AG09319 (cell line): ENCODE measurements around the gene TBC1D8.

Source experiments
- DNase-seq: peaks from one replicate; pipeline ENCODE4 v3.0.0-alpha.2; 2010; ENCODE audit warnings: low read depth; ENCODE audit errors: extremely low read depth
- CTCF ChIP-seq: IDR thresholded peaks from 2 replicates; pipeline ENCODE4 v1.5.1; 2011; ENCODE audit warnings: low read depth, mild to moderate bottlenecking, inconsistent platforms, low read length, moderate library complexity

TBC1D8 gene

GRCh38 chr2:100975521-100975785 is 175.7 kb downstream of the TBC1D8 start:
- TF ChIP-seq CTCF: no peak
- DNase-seq: no peak

- DNase-seq: no peak
- no peak for TF ChIP-seq CTCF
Measured at GRCh38 chr2:100974712-100975520, 176.3 kb downstream of the TBC1D8 start.

GRCh38 chr2:100972452-100972851 is 178.7 kb downstream of the TBC1D8 start:
- TF ChIP-seq CTCF: no peak
- no peak for DNase-seq

GRCh38 chr2:100971221-100971620 is 180.0 kb downstream of the TBC1D8 start:
- TF ChIP-seq CTCF: no peak
- no peak for DNase-seq

GRCh38 chr2:100969998-100970397 is 181.2 kb downstream of the TBC1D8 start:
- no peak for TF ChIP-seq CTCF
- DNase-seq: no peak

- no peak for DNase-seq
- TF ChIP-seq CTCF: no peak
Measured at GRCh38 chr2:100968146-100969145, 182.7 kb downstream of the TBC1D8 start.

GRCh38 chr2:100967716-100968115 is 183.5 kb downstream of the TBC1D8 start:
- TF ChIP-seq CTCF: no peak
- no peak for DNase-seq
